ENCODE measurements around the gene SORBS1.

DNA sequence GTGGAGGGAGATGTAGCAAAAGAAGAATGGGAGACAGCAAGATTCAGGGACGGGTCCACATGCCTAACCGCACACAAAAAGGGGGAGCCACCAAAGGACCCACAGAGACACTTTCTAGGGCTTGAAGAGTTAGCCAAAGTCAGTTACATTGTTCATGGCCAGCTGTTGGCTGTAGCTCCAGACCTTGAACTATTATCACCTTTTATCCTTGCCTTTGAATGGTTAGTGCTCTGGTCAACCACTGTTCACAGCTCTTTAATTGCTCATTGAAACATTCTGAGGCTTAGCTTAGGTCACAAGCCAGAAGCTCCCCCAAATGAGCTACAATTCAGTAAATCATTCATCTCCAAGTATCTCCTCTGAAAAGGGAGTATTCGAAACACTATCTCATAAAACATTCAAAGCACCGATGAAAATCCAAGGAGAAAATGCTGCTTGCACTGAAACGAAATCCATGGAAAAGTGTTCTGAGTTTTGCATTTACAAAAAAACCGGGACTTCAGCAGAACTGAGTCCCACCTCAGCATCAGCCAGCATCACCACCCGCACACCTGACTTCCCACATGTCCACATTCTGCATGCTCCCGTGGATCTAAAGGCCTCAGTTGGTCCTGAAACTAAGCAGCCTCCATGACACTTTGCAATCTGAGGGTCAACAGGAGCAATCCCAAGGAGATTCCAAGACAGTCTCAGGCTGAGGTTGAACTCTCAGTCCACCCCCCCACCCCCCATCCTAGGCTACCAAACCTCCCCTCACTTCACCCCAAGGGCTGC, 4.0 kb downstream of the SORBS1 start:
- TF ChIP-seq SMAD4 (CRISPR knock-in tag; IDR thresholded peaks at IDR 0.05) (no peak), NR2C2 (CRISPR knock-in tag; IDR thresholded peaks at IDR 0.05) (no peak), SP1 (CRISPR knock-in tag; conservative IDR thresholded peaks at IDR 0.05) (no peak), ZNF138 (CRISPR knock-in tag; conservative IDR thresholded peaks at IDR 0.05) (no peak)
- TF ChIP-seq, protein P1, sequence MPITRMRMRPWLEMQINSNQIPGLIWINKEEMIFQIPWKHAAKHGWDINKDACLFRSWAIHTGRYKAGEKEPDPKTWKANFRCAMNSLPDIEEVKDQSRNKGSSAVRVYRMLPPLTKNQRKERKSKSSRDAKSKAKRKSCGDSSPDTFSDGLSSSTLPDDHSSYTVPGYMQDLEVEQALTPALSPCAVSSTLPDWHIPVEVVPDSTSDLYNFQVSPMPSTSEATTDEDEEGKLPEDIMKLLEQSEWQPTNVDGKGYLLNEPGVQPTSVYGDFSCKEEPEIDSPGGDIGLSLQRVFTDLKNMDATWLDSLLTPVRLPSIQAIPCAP (CRISPR knock-in tag; IDR thresholded peaks at IDR 0.05) = no peak

Measured in WTC11 (cell line).